Fibroblast of lung (primary cell): Measurements from ENCODE around the gene ACTN1. TPM values are rescaled to one million over a fixed set of nuclear protein-coding genes. Genes with fewer than 3 reads are reported as not detected.

Source experiments
- DNase-seq, 2 donors: peaks; one replicate each; pipeline versions ENCODE4 v3.0.0 to v3.0.0-alpha.2; 2010; ENCODE audit warnings: low read depth in 2 of 2
- H2AFZ ChIP-seq: 2 replicates; pipeline ENCODE4 v1.5.1; 2012; ENCODE audit warnings: low read length, control low read depth, inconsistent platforms
- H3K27ac ChIP-seq: 2 replicates; pipeline ENCODE4 v1.5.1; 2011; ENCODE audit warnings: low read length, control low read depth; ENCODE audit not compliant: insufficient read depth
- H3K27me3 ChIP-seq: 2 replicates; pipeline ENCODE4 v1.5.1; 2011; ENCODE audit warnings: mild to moderate bottlenecking, low read length; ENCODE audit not compliant: control insufficient read depth, insufficient read depth
- H3K36me3 ChIP-seq: 2 replicates; pipeline ENCODE4 v1.5.1; 2011; ENCODE audit warnings: low read length; ENCODE audit not compliant: control insufficient read depth, insufficient read depth
- H3K4me1 ChIP-seq: 2 replicates; pipeline ENCODE4 v1.5.1; 2011; ENCODE audit warnings: low read length; ENCODE audit not compliant: control insufficient read depth, insufficient read depth; ENCODE audit errors: extremely low read depth
- H3K4me2 ChIP-seq: 2 replicates; pipeline ENCODE4 v1.5.1; 2011; ENCODE audit warnings: low read length, control low read depth; ENCODE audit not compliant: insufficient read depth; ENCODE audit errors: extremely low read depth
- H3K4me3 ChIP-seq, 4 experiments: fragments of 200-600 bp in 1 of 4; sonication (generic) in 1 of 4; replicated peaks in 1 of 4; 2 replicates each; pipeline ENCODE4 v1.5.1; 2011 to 2016; ENCODE audit warnings: low read length in 4 of 4, low read depth in 3 of 4, mild to moderate bottlenecking in 3 of 4, control low read depth in 2 of 4, inconsistent platforms in 1 of 4, mixed read lengths in 1 of 4; ENCODE audit not compliant: insufficient read depth in 1 of 4; ENCODE audit errors: control extremely low read depth in 1 of 4
- H3K79me2 ChIP-seq: 2 replicates; pipeline ENCODE4 v1.5.1; 2012; ENCODE audit warnings: mild to moderate bottlenecking, low read length, inconsistent platforms; ENCODE audit not compliant: control insufficient read depth, insufficient read depth
- H3K9ac ChIP-seq: 2 replicates; pipeline ENCODE4 v1.5.1; 2011; ENCODE audit warnings: mild to moderate bottlenecking, low read length, control low read depth; ENCODE audit not compliant: insufficient read depth
- H3K9me3 ChIP-seq: 2 replicates; pipeline ENCODE4 v1.5.1; 2012; ENCODE audit warnings: low read depth, low read length; ENCODE audit not compliant: control insufficient read depth, insufficient read depth
- H4K20me1 ChIP-seq: 2 replicates; pipeline ENCODE4 v1.5.1; 2011; ENCODE audit warnings: low read length; ENCODE audit not compliant: control insufficient read depth, insufficient read depth; ENCODE audit errors: extremely low read depth
- CTCF ChIP-seq, 2 donors: IDR thresholded peaks in 1 of 2; conservative IDR thresholded peaks in 1 of 2; 1 replicate in 1 of 2; 2 replicates in 1 of 2; pipeline ENCODE4 v1.5.1; 2011 to 2012; ENCODE audit warnings: low read length in 2 of 2, control low read depth in 1 of 2, inconsistent platforms in 1 of 2, low read depth in 1 of 2, mild to moderate bottlenecking in 1 of 2
- EZH2 ChIP-seq: IDR thresholded peaks from 2 replicates; pipeline ENCODE4 v1.5.1; 2012; ENCODE audit warnings: low read length, control low read depth, mild to moderate bottlenecking; ENCODE audit errors: missing control alignments
- polyA plus RNA-seq, 2 donors: library from polyadenylated mRNA; depleted of rRNA in 1 of 2; stranded (reverse) in 1 of 2; unstranded in 1 of 2; fragments of >200 nt; gene quantifications; 2 replicates each; pipeline ENCODE4 v1.2.1, GENCODE V29; 2011 to 2012; ENCODE audit warnings: missing spikeins in 1 of 2
- total RNA-seq: library from RNA; depleted of rRNA; stranded (reverse); fragments of >200 nt; gene quantifications from 2 replicates; pipeline ENCODE4 v1.2.1, GENCODE V29; 2014

ACTN1 gene
- total and polyA plus RNA-seq, 2 donors (not counting 1 experiment from before 2014, with no cell fraction given) = 254 to 729 TPM

GRCh38 chr14:68945585-68946488 lies 33.3 kb downstream of the ACTN1 start:
- peaks cover 99% of the 10 kb centered on the region for H3K79me2 ChIP-seq
- no peaks in the 10 kb centered on the region for H3K27me3 ChIP-seq
- peaks cover 3% of the 10 kb centered on the region for H4K20me1 ChIP-seq
- peaks cover 59% of the 10 kb centered on the region for H3K4me1 ChIP-seq
- H3K36me3 ChIP-seq = peaks cover 2% of the 10 kb centered on the region
- H3K9ac ChIP-seq = no peak overlapping the region
- DNase-seq = no peak
- no peaks in the 10 kb centered on the region for H3K9me3 ChIP-seq
- H3K4me3 ChIP-seq = no peak overlapping the region
- H3K27ac ChIP-seq = no peak overlapping the region
- TF ChIP-seq CTCF (conservative IDR thresholded peaks at IDR 0.05 in 1 of 2, IDR thresholded peaks at IDR 0.05 in 1 of 2; ENCODE audit: low read depth in 1 of 2, low read length in 2 of 2) (no peak), EZH2 (no peak)
- no peak overlapping the region for H2AFZ ChIP-seq
- H3K4me2 ChIP-seq = no peak overlapping the region

- H3K79me2 ChIP-seq = peaks cover 98% of the 10 kb centered on the region
- no peak overlapping the region for H3K4me2 ChIP-seq
- H3K4me3 ChIP-seq = no peak overlapping the region
- H3K27ac ChIP-seq = no peak overlapping the region
- peaks cover 2% of the 10 kb centered on the region for H3K36me3 ChIP-seq
- peaks cover 3% of the 10 kb centered on the region for H4K20me1 ChIP-seq
- no peak overlapping the region for H3K9ac ChIP-seq
- H3K27me3 ChIP-seq = no peaks in the 10 kb centered on the region
- H3K9me3 ChIP-seq = no peaks in the 10 kb centered on the region
- H2AFZ ChIP-seq = no peak overlapping the region
- TF ChIP-seq CTCF (conservative IDR thresholded peaks at IDR 0.05 in 1 of 2, IDR thresholded peaks at IDR 0.05 in 1 of 2; ENCODE audit: low read depth in 1 of 2, low read length in 2 of 2) = no peak
- TF ChIP-seq EZH2 = no peak
- no peak for DNase-seq
- H3K4me1 ChIP-seq = peaks cover 58% of the 10 kb centered on the region
Observed at GRCh38 chr14:68945190-68945584, 33.9 kb downstream of the ACTN1 start.

- no peak overlapping the region for H3K4me3 ChIP-seq
- DNase-seq = no peak
- no peak overlapping the region for H2AFZ ChIP-seq
- no peaks in the 10 kb centered on the region for H3K27me3 ChIP-seq
- peak overlapping the region; percentile 79 for H3K27ac ChIP-seq
- H3K36me3 ChIP-seq = peaks cover 2% of the 10 kb centered on the region
- H3K4me2 ChIP-seq = no peak overlapping the region
- H3K9me3 ChIP-seq = no peaks in the 10 kb centered on the region
- peaks cover 6% of the 10 kb centered on the region for H4K20me1 ChIP-seq
- no peak overlapping the region for H3K9ac ChIP-seq
- H3K4me1 ChIP-seq = peaks cover 64% of the 10 kb centered on the region
- TF ChIP-seq EZH2 = no peak
- no peak for TF ChIP-seq CTCF (conservative IDR thresholded peaks at IDR 0.05 in 1 of 2, IDR thresholded peaks at IDR 0.05 in 1 of 2; ENCODE audit: low read depth in 1 of 2, low read length in 2 of 2)
- peaks cover 96% of the 10 kb centered on the region for H3K79me2 ChIP-seq
Observed at GRCh38 chr14:68944162-68944561, 34.9 kb downstream of the ACTN1 start.
